Measurements from ENCODE around the gene ATP8A1.

- no peak for TF ChIP-seq CTCF (IDR thresholded peaks at IDR 0.05; ENCODE audit: control extremely low read depth in 1 of 3, insufficient read depth in 1 of 3, low read depth in 1 of 3, low read length in 3 of 3)
- TF ChIP-seq TAF1 (IDR thresholded peaks at IDR 0.05; ENCODE audit: low read depth, low read length), result no peak
- no peak for TF ChIP-seq EZH2 (IDR thresholded peaks at IDR 0.05; ENCODE audit: low read depth, low read length, severe bottlenecking)
- TF ChIP-seq POLR2AphosphoS5 (IDR thresholded peaks at IDR 0.05; ENCODE audit: low read depth, low read length), result no peak
- TF ChIP-seq SAP30 (IDR thresholded peaks at IDR 0.05; ENCODE audit: insufficient read depth, insufficient replicate concordance, low read length), result no peak
- no peak for TF ChIP-seq POLR2A (IDR thresholded peaks at IDR 0.05; ENCODE audit: control extremely low read depth in 1 of 2, low read depth in 2 of 2, low read length in 2 of 2)
- TF ChIP-seq CBX5 (IDR thresholded peaks at IDR 0.05; ENCODE audit: low read depth, low read length), result no peak
These were observed 265.6 kb downstream of the ATP8A1 start for GRCh38 chr4:42391355-42391664.
